HEK293 (cell line): ENCODE data around the gene FAM24B.

Source experiments
- CTCF ChIP-seq: fragments of 450-650 bp; formaldehyde crosslinking; IDR thresholded peaks from 2 replicates; pipeline ENCODE4 v1.5.1; 2016; ENCODE audit warnings: missing biosample characterization, missing genetic modification characterization
- ELK4 ChIP-seq: IDR thresholded peaks from 2 replicates; pipeline ENCODE4 v1.6.1; 2011; ENCODE audit warnings: mild to moderate bottlenecking, low read depth, low read length, borderline replicate concordance
- REPIN1 ChIP-seq: fragments of 450-650 bp; formaldehyde crosslinking; IDR thresholded peaks from 2 replicates; pipeline ENCODE4 v1.5.1; 2017; ENCODE audit warnings: missing biosample characterization, missing genetic modification characterization, low read depth
- REST ChIP-seq: fragments of 450-650 bp; formaldehyde crosslinking; IDR thresholded peaks from 2 replicates; pipeline ENCODE4 v1.5.1; 2016; ENCODE audit warnings: missing biosample characterization, missing genetic modification characterization
- YY1 ChIP-seq: fragments of 450-650 bp; formaldehyde crosslinking; IDR thresholded peaks from 2 replicates; pipeline ENCODE4 v1.5.1; 2018; ENCODE audit warnings: missing biosample characterization, missing genetic modification characterization
- ZNF146 ChIP-seq: fragments of 450-650 bp; formaldehyde crosslinking; IDR thresholded peaks from 2 replicates; pipeline ENCODE4 v1.5.1; 2016; ENCODE audit warnings: missing biosample characterization, missing genetic modification characterization
- ZNF2 ChIP-seq: fragments of 450-650 bp; formaldehyde crosslinking; IDR thresholded peaks from 2 replicates; pipeline ENCODE4 v1.5.1; 2016; ENCODE audit warnings: missing biosample characterization, missing genetic modification characterization
- ZNF214 ChIP-seq: fragments of 450-650 bp; formaldehyde crosslinking; IDR thresholded peaks from 2 replicates; pipeline ENCODE4 v1.5.1; 2017; ENCODE audit warnings: missing biosample characterization, mild to moderate bottlenecking, missing genetic modification characterization, borderline replicate concordance
- ZNF239 ChIP-seq: fragments of 450-650 bp; formaldehyde crosslinking; IDR thresholded peaks from 2 replicates; pipeline ENCODE4 v1.5.1; 2016; ENCODE audit warnings: missing biosample characterization, missing genetic modification characterization
- ZNF350 ChIP-seq: fragments of 450-650 bp; formaldehyde crosslinking; IDR thresholded peaks from 2 replicates; pipeline ENCODE4 v1.5.0; 2017; ENCODE audit warnings: missing biosample characterization, mild to moderate bottlenecking, missing genetic modification characterization
- ZNF366 ChIP-seq: fragments of 450-650 bp; formaldehyde crosslinking; conservative IDR thresholded peaks from 2 replicates; pipeline ENCODE4 v1.5.1; 2016; ENCODE audit warnings: missing biosample characterization, missing genetic modification characterization
- ZNF830 ChIP-seq: fragments of 450-650 bp; IDR thresholded peaks from 2 replicates; pipeline ENCODE4 v1.5.0; 2018; ENCODE audit warnings: missing biosample characterization, missing genetic modification characterization, low read depth, mild to moderate bottlenecking, moderate library complexity

- no peak for TF ChIP-seq CTCF (tag by site-specific recombination)
- no peak for TF ChIP-seq ZNF830
- no peak for TF ChIP-seq YY1 (tag by site-specific recombination)
- TF ChIP-seq ZNF366 (tag by site-specific recombination): no peak
- no peak for TF ChIP-seq ZNF146 (tag by site-specific recombination)
- TF ChIP-seq ZNF2 (tag by site-specific recombination): no peak
- TF ChIP-seq ZNF350 (tag by site-specific recombination): no peak
- TF ChIP-seq REPIN1 (tag by site-specific recombination): no peak
- TF ChIP-seq ZNF214 (tag by site-specific recombination): no peak
- TF ChIP-seq REST (tag by site-specific recombination): no peak
- TF ChIP-seq ZNF239 (tag by site-specific recombination): no peak
- no peak for TF ChIP-seq ELK4
Observed at GRCh38 chr10:122882766-122883165, 3.4 kb upstream of the FAM24B start.
